GM23248 (cell line): ENCODE results near the gene TMCO4. TPM values are rescaled to one million over a fixed set of nuclear protein-coding genes. Genes with fewer than 3 reads are reported as not detected.

ENCODE experiments used
- DNase-seq: peaks from one replicate; pipeline ENCODE4 v3.0.0-alpha.2; 2015
- H2AFZ ChIP-seq: fragments of 200-600 bp; sonication (generic); 2 replicates; pipeline ENCODE4 v1.6.1; 2016; ENCODE audit warnings: antibody characterized with exemption
- H3F3A ChIP-seq: fragments of 200-600 bp; sonication (generic); 2 replicates; pipeline ENCODE4 v1.6.1; 2016; ENCODE audit warnings: mild to moderate bottlenecking, antibody characterized with exemption, mixed run types; ENCODE audit not compliant: insufficient read depth
- H3K27ac ChIP-seq: fragments of 200-600 bp; sonication (generic); 2 replicates; pipeline ENCODE4 v1.5.1; 2016; ENCODE audit warnings: mild to moderate bottlenecking
- H3K27me3 ChIP-seq: fragments of 200-600 bp; sonication (generic); replicated peaks from 2 replicates; pipeline ENCODE4 v1.6.1; 2016; ENCODE audit warnings: mild to moderate bottlenecking; ENCODE audit not compliant: insufficient read depth
- H3K36me3 ChIP-seq: fragments of 200-600 bp; sonication (generic); 2 replicates; pipeline ENCODE4 v1.6.1; 2016; ENCODE audit warnings: low read depth, mild to moderate bottlenecking
- H3K4me1 ChIP-seq: fragments of 200-600 bp; sonication (generic); 2 replicates; pipeline ENCODE4 v1.6.1; 2016; ENCODE audit warnings: mild to moderate bottlenecking; ENCODE audit not compliant: insufficient read depth
- H3K4me2 ChIP-seq: fragments of 200-600 bp; sonication (generic); one replicate; pipeline ENCODE4 v1.6.1; 2016; ENCODE audit warnings: mild to moderate bottlenecking; ENCODE audit not compliant: unreplicated experiment
- H3K4me3 ChIP-seq: fragments of 200-600 bp; sonication (generic); 2 replicates; pipeline ENCODE4 v1.5.1; 2016; ENCODE audit warnings: mild to moderate bottlenecking
- H3K79me2 ChIP-seq: fragments of 200-600 bp; sonication (generic); 2 replicates; pipeline ENCODE4 v1.6.1; 2016; ENCODE audit warnings: mild to moderate bottlenecking; ENCODE audit not compliant: insufficient read depth
- H3K9ac ChIP-seq: fragments of 200-600 bp; sonication (generic); 2 replicates; pipeline ENCODE4 v1.6.1; 2016; ENCODE audit warnings: mild to moderate bottlenecking
- H3K9me2 ChIP-seq: fragments of 200-600 bp; sonication (generic); 2 replicates; pipeline ENCODE4 v1.6.1; 2016; ENCODE audit warnings: mixed run types, mild to moderate bottlenecking, moderate library complexity; ENCODE audit not compliant: insufficient read depth
- H3K9me3 ChIP-seq: fragments of 200-600 bp; sonication (generic); one replicate; pipeline ENCODE4 v1.6.1; 2017; ENCODE audit warnings: low read depth
- H4K20me1 ChIP-seq: fragments of 200-600 bp; sonication (generic); 2 replicates; pipeline ENCODE4 v1.6.0; 2016; ENCODE audit not compliant: insufficient read depth
- EZH2 ChIP-seq: fragments of 200-600 bp; sonication (generic); IDR thresholded peaks from 2 replicates; pipeline ENCODE4 v1.6.1; 2018; ENCODE audit warnings: antibody characterized with exemption, mild to moderate bottlenecking; ENCODE audit not compliant: insufficient read depth, poor library complexity, severe bottlenecking
- EZH2phosphoT487 ChIP-seq: fragments of 200-600 bp; sonication (generic); IDR thresholded peaks from 2 replicates; pipeline ENCODE4 v1.6.1; 2018; ENCODE audit warnings: antibody characterized with exemption, moderate library complexity, mild to moderate bottlenecking, low read depth; ENCODE audit not compliant: insufficient read depth
- WGBS, 2 experiments: methylation state at CpG; one replicate each; pipeline ENCODE4 v1.1.6; 2015 to 2017; ENCODE audit warnings: low lambda C conversion rate in 2 of 2, low coverage in 1 of 2; ENCODE audit errors: missing lambda C conversion rate in 2 of 2; 5-methylcytosine and 5-hydroxymethylcytosine counted together
- in situ Hi-C: fragments of 300-500 bp; cut with MboI; formaldehyde crosslinking; loops from 2 replicates; pipeline ENCODE4 v1.15.0; 2020
- polyA plus RNA-seq: library from polyadenylated mRNA; unstranded; fragments of >200 nt; fragmentation: Nextera tagmentation; extraction: Ambion mirVana; gene quantifications from 2 replicates; pipeline ENCODE4 v1.2.1, GENCODE V29; 2016
- total RNA-seq: library from RNA; depleted of rRNA; stranded (reverse); fragments of >200 nt; shearing (Covaris generic); gene quantifications from 2 replicates; pipeline ENCODE4 v1.2.3, GENCODE V29; 2014

TMCO4 gene
- total and polyA plus RNA-seq, 2 experiments from 2014 or later: 10.5 to 24.5 TPM

- Histone ChIP-seq H3K4me1 (no peaks in the 10 kb centered on the region), H3K9ac (no peak overlapping the region), H3K4me2 (no peak overlapping the region), H4K20me1 (no peaks in the 10 kb centered on the region), H3K4me3 (no peak overlapping the region), H3K27me3 (no peaks in the 10 kb centered on the region), H3K27ac (no peak overlapping the region), H3K79me2 (no peaks in the 10 kb centered on the region), H2AFZ (no peak overlapping the region), H3K9me3 (no peaks in the 10 kb centered on the region), H3K36me3 (no peaks in the 10 kb centered on the region), H3K9me2 (no peaks in the 10 kb centered on the region), H3F3A (no peaks in the 10 kb centered on the region)
- 98 to 100% methylated on average over 3 of the region's 3 CpGs for WGBS, 2 experiments
- no peak for TF ChIP-seq EZH2phosphoT487
- no peak for TF ChIP-seq EZH2
- DNase-seq: no peak
- in situ Hi-C loops: no loop called here
These were observed 56.5 kb downstream of the TMCO4 start for GRCh38 chr1:19743180-19743579.

- no peak overlapping the region for H3K9ac ChIP-seq
- TF ChIP-seq EZH2: no peak
- in situ Hi-C loops: no loop called here
These were observed 60.1 kb downstream of the TMCO4 start for GRCh38 chr1:19739628-19740027.

DNA sequence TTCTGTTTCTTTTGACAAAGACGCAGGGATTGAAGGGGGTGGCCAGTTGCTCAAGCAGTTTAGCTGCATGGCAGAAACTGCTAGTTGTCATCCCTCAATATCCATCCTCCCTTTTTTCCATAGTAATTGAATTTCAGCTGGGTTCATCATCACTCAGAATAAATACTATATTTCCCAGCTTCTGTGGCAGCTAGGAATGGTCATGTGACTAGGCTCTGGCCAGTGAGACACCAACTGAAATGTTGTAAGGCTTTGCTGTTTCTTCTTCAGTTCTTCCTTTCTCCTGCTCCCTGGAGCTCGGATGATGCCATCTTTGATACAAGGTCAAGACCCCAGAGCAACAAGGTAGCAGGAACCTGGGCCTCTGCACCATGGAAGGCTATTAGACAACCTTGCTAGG lies 61.0 kb downstream of the TMCO4 start:
- 100% methylated on average over 2 of the region's 2 CpGs for WGBS, 2 experiments
- Histone ChIP-seq H2AFZ (no peak overlapping the region), H3K4me3 (no peak overlapping the region)

More at GRCh38 chr1:19739628-19740027, 60.1 kb downstream of the TMCO4 start:
- Histone ChIP-seq H3K4me1 (peaks cover 18% of the 10 kb centered on the region), H3K27ac (no peak overlapping the region), H4K20me1 (no peaks in the 10 kb centered on the region), H2AFZ (no peak overlapping the region), H3K4me3 (no peak overlapping the region), H3K36me3 (no peaks in the 10 kb centered on the region), H3K27me3 (no peaks in the 10 kb centered on the region), H3K79me2 (no peaks in the 10 kb centered on the region), H3F3A (peaks cover 11% of the 10 kb centered on the region), H3K4me2 (no peak overlapping the region), H3K9me3 (no peaks in the 10 kb centered on the region), H3K9me2 (no peaks in the 10 kb centered on the region)
- 94 to 96% methylated on average over 5 of the region's 5 CpGs for WGBS, 2 experiments
- no peak for DNase-seq

DNA sequence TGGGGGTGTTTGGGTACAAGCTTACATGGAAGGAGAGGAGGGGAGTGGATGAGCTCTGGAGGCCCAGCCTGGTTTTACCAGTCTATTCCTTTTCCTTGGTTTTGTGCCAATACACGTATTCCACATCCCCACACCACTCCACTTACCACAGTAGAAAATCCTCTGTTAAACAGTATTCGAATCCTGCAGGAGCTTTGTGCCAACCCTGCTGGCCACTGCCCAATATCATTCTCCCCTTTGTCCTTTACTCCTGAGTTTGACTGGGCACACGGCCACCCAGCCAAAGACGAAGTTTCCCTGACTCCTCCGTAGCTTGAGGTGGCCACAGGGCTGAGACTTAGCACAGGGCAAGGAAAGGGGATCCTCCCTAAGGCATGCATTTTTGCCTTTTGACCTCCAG lies 61.6 kb downstream of the TMCO4 start:
- Histone ChIP-seq H3K36me3 (no peaks in the 10 kb centered on the region), H3K27ac (no peak overlapping the region), H3K9me2 (no peaks in the 10 kb centered on the region), H3K27me3 (no peaks in the 10 kb centered on the region), H3K9me3 (no peaks in the 10 kb centered on the region), H3K9ac (no peak overlapping the region), H3K79me2 (no peaks in the 10 kb centered on the region), H4K20me1 (no peaks in the 10 kb centered on the region), H3F3A (peaks cover 11% of the 10 kb centered on the region), H2AFZ (no peak overlapping the region), H3K4me1 (peaks cover 21% of the 10 kb centered on the region), H3K4me2 (no peak overlapping the region), H3K4me3 (no peak overlapping the region)
- no peak for DNase-seq
- no peak for TF ChIP-seq EZH2phosphoT487
- 95 to 96% methylated on average over 5 of the region's 5 CpGs for WGBS, 2 experiments
- in situ Hi-C loops: no loop called here

More for the DNA sequence above, 61.0 kb downstream of the TMCO4 start:
- Histone ChIP-seq H3K79me2 (no peaks in the 10 kb centered on the region), H3F3A (peaks cover 11% of the 10 kb centered on the region), H3K9me3 (no peaks in the 10 kb centered on the region), H3K4me1 (peaks cover 21% of the 10 kb centered on the region), H3K9me2 (no peaks in the 10 kb centered on the region), H3K36me3 (no peaks in the 10 kb centered on the region), H3K27ac (no peak overlapping the region), H3K4me2 (no peak overlapping the region), H4K20me1 (no peaks in the 10 kb centered on the region), H3K27me3 (no peaks in the 10 kb centered on the region), H3K9ac (no peak overlapping the region)
- in situ Hi-C loops: no loop called here
- no peak for TF ChIP-seq EZH2
- no peak for TF ChIP-seq EZH2phosphoT487
- DNase-seq: no peak

- in situ Hi-C loops: no loop called here
- no peak overlapping the region for H2AFZ ChIP-seq
- H3K27ac ChIP-seq: no peak overlapping the region
- H3K9me2 ChIP-seq: no peaks in the 10 kb centered on the region
- WGBS, 2 experiments: 79 to 83% methylated on average over 9 of the region's 9 CpGs
- TF ChIP-seq EZH2phosphoT487 (no peak), EZH2 (no peak)
- H3K4me2 ChIP-seq: no peak overlapping the region
- H3K79me2 ChIP-seq: no peaks in the 10 kb centered on the region
- DNase-seq: peak; percentile 56
- no peak overlapping the region for H3K4me3 ChIP-seq
- peaks cover 11% of the 10 kb centered on the region for H3F3A ChIP-seq
- no peak overlapping the region for H3K9ac ChIP-seq
- H3K4me1 ChIP-seq: peaks cover 21% of the 10 kb centered on the region
- no peaks in the 10 kb centered on the region for H3K9me3 ChIP-seq
- H3K27me3 ChIP-seq: no peaks in the 10 kb centered on the region
- H3K36me3 ChIP-seq: no peaks in the 10 kb centered on the region
- H4K20me1 ChIP-seq: no peaks in the 10 kb centered on the region
These were observed 62.5 kb downstream of the TMCO4 start for GRCh38 chr1:19737104-19737825.
